GM23338 (cell line): ENCODE data around the gene CHP2. TPM values are rescaled to one million over a fixed set of nuclear protein-coding genes. Genes with fewer than 3 reads are reported as not detected.

Experiments
- ATAC-seq: fragments of 200-7000 bp; cut with Tn5 transposase; 3 replicates; pipeline ENCODE4 v1.9.1; 2020
- DNase-seq: peaks from one replicate; pipeline ENCODE4 v3.0.0-alpha.2; 2015; ENCODE audit warnings: low spot score
- H2AFZ ChIP-seq: fragments of 200-600 bp; sonication (generic); 2 replicates; pipeline ENCODE4 v1.8.0; 2016; ENCODE audit warnings: antibody characterized with exemption, mild to moderate bottlenecking, moderate library complexity
- H3F3A ChIP-seq: fragments of 200-600 bp; sonication (generic); replicated peaks from 2 replicates; pipeline ENCODE4 v1.8.0; 2017; ENCODE audit warnings: antibody characterized with exemption, mixed run types, low read depth
- H3K27ac ChIP-seq: fragments of 200-600 bp; sonication (generic); 2 replicates; pipeline ENCODE4 v1.6.1; 2016; ENCODE audit warnings: low read depth
- H3K27me3 ChIP-seq: fragments of 200-600 bp; sonication (generic); 2 replicates; pipeline ENCODE4 v1.8.0; 2016; ENCODE audit warnings: mild to moderate bottlenecking, mixed run types, moderate library complexity; ENCODE audit not compliant: insufficient read depth
- H3K36me3 ChIP-seq: fragments of 200-600 bp; sonication (generic); 2 replicates; pipeline ENCODE4 v1.8.0; 2016; ENCODE audit warnings: mild to moderate bottlenecking; ENCODE audit not compliant: insufficient read depth
- H3K4me1 ChIP-seq: fragments of 200-600 bp; sonication (generic); 2 replicates; pipeline ENCODE4 v1.8.0; 2016; ENCODE audit warnings: mild to moderate bottlenecking, moderate library complexity; ENCODE audit not compliant: insufficient read depth
- H3K4me2 ChIP-seq: fragments of 200-600 bp; sonication (generic); 2 replicates; pipeline ENCODE4 v1.7.1; 2017; ENCODE audit warnings: mixed run types
- H3K4me3 ChIP-seq: fragments of 200-600 bp; sonication (generic); 2 replicates; pipeline ENCODE4 v1.6.1; 2016; ENCODE audit warnings: mixed run types
- H3K79me2 ChIP-seq: fragments of 200-600 bp; sonication (generic); replicated peaks from 2 replicates; pipeline ENCODE4 v1.8.0; 2017; ENCODE audit warnings: mild to moderate bottlenecking; ENCODE audit not compliant: insufficient read depth
- H3K9me2 ChIP-seq: fragments of 200-600 bp; sonication (generic); 2 replicates; pipeline ENCODE4 v1.8.0; 2017; ENCODE audit not compliant: insufficient read depth
- H4K20me1 ChIP-seq: fragments of 200-600 bp; sonication (generic); replicated peaks from 2 replicates; pipeline ENCODE4 v1.8.0; 2017; ENCODE audit warnings: mild to moderate bottlenecking; ENCODE audit not compliant: insufficient read depth
- H3K27ac Mint-ChIP-seq: 2 replicates; pipeline ENCODE4 v1.8.0; 2020; ENCODE audit warnings: inconsistent platforms, mild to moderate bottlenecking, moderate library complexity, mixed read lengths
- H3K27me3 Mint-ChIP-seq: 3 replicates; pipeline ENCODE4 v1.8.0; 2022; ENCODE audit warnings: low read depth, mild to moderate bottlenecking, moderate library complexity, mixed read lengths, inconsistent platforms; ENCODE audit not compliant: insufficient read depth, poor library complexity
- H3K36me3 Mint-ChIP-seq: 3 replicates; pipeline ENCODE4 v1.8.0; 2021; ENCODE audit warnings: low read depth, mild to moderate bottlenecking, inconsistent platforms, moderate library complexity, mixed read lengths
- H3K4me1 Mint-ChIP-seq: 3 replicates; pipeline ENCODE4 v1.8.0; 2020; ENCODE audit warnings: mild to moderate bottlenecking, inconsistent platforms, mixed read lengths
- H3K4me3 Mint-ChIP-seq: 3 replicates; pipeline ENCODE4 v1.8.0; 2021; ENCODE audit warnings: moderate library complexity, mild to moderate bottlenecking, inconsistent platforms, mixed read lengths
- H3K9me3 Mint-ChIP-seq: 3 replicates; pipeline ENCODE4 v1.8.0; 2020; ENCODE audit warnings: moderate library complexity, mild to moderate bottlenecking, inconsistent platforms, mixed read lengths
- CREB1 ChIP-seq: fragments of 250-450 bp; sonication (Bioruptor Pico); IDR thresholded peaks from 2 replicates; pipeline ENCODE4 v1.5.0; 2020; ENCODE audit warnings: low read depth, mild to moderate bottlenecking, moderate library complexity
- EZH2 ChIP-seq: fragments of 200-600 bp; sonication (generic); IDR thresholded peaks from one replicate; pipeline ENCODE4 v1.8.0; 2017; ENCODE audit warnings: antibody characterized with exemption, mild to moderate bottlenecking, low read depth; ENCODE audit not compliant: unreplicated experiment
- JUNB ChIP-seq: IDR thresholded peaks from one replicate; pipeline ENCODE4 v1.6.1; 2016; ENCODE audit warnings: antibody characterized with exemption; ENCODE audit not compliant: unreplicated experiment
- NANOG ChIP-seq: IDR thresholded peaks from 2 replicates; pipeline ENCODE4 v1.6.1; 2016; ENCODE audit warnings: antibody characterized with exemption, borderline replicate concordance
- STAT1 ChIP-seq: IDR thresholded peaks from one replicate; pipeline ENCODE4 v1.6.1; 2016; ENCODE audit warnings: antibody characterized with exemption; ENCODE audit not compliant: unreplicated experiment
- ZNF114 ChIP-seq: fragments of 250-450 bp; sonication (Bioruptor Pico); IDR thresholded peaks from 2 replicates; pipeline ENCODE4 v1.5.0; 2020; ENCODE audit warnings: mild to moderate bottlenecking, moderate library complexity
- ZNF331 ChIP-seq: fragments of 250-450 bp; sonication (Bioruptor Pico); IDR thresholded peaks from 2 replicates; pipeline ENCODE4 v1.5.0; 2020; ENCODE audit warnings: low read depth, mild to moderate bottlenecking, moderate library complexity
- polyA plus RNA-seq: library from polyadenylated mRNA; unstranded; fragments of >200 nt; fragmentation: Nextera tagmentation; extraction: Ambion mirVana; gene quantifications from 2 replicates; pipeline ENCODE4 v1.2.1, GENCODE V29; 2016
- total RNA-seq: library from RNA; depleted of rRNA; stranded (reverse); fragments of >200 nt; shearing (Covaris generic); gene quantifications from 2 replicates; pipeline ENCODE4 v1.2.3, GENCODE V29; 2014
- TF ChIP-seq, protein P1 (sequence below): IDR thresholded peaks from 2 replicates; pipeline ENCODE4 v1.6.1; 2016; ENCODE audit warnings: antibody characterized with exemption
- TF ChIP-seq, protein P2 (sequence below): IDR thresholded peaks from one replicate; pipeline ENCODE4 v1.6.1; 2018; ENCODE audit warnings: antibody characterized with exemption; ENCODE audit not compliant: unreplicated experiment
- TF ChIP-seq, protein P3 (sequence below), 2 experiments: fragments of 200-600 bp in 1 of 2; sonication (generic) in 1 of 2; conservative IDR thresholded peaks; 2 replicates each; pipeline versions ENCODE4 v1.5.1 to v1.6.1; 2016 to 2017; ENCODE audit warnings: antibody characterized with exemption in 2 of 2, low read depth in 2 of 2, mild to moderate bottlenecking in 2 of 2, moderate library complexity in 1 of 2

The CHP2 gene
- total and polyA plus RNA-seq, 2 experiments from 2014 or later = 2.3 to 3.7 TPM

DNA sequence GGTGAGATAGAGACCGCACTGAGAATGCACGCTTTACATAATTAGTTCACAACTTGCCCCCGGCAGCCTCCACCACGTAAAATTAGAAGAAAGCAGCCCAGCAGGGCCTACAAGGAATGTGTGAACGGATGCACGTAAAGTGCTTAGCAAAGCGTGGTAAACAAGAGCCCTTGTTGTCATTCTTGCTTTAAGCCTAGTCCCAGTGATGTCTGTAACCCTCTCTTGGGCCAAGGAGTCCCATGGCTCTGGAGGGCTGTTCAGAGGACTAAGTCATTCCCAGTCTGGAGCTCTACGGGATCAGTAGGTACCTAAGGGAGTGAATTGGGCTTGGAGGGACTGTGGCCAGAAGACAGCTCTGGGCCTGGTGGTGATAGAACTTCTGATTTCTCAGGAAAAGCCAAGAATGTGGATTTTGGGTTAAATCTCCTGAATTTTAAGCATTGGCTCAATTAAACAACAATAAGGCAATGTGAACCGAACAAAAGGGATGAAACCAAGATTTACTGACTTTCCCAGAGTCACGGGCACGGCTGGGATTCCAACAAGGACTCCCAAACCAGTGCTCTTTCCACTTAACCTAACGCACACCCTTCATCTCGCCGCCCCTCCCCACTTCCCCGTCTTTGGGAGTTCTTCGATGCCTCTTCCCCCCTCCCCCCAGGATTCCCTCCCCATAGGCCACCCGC is 775 bp upstream of the CHP2 start:
- peak overlapping the region; percentile 63 for H3K4me3 Mint-ChIP-seq
- Histone ChIP-seq H3K27me3 (peaks cover 39% of the 10 kb centered on the region), H3K4me3 (peak overlapping the region; percentile 70)

DNA sequence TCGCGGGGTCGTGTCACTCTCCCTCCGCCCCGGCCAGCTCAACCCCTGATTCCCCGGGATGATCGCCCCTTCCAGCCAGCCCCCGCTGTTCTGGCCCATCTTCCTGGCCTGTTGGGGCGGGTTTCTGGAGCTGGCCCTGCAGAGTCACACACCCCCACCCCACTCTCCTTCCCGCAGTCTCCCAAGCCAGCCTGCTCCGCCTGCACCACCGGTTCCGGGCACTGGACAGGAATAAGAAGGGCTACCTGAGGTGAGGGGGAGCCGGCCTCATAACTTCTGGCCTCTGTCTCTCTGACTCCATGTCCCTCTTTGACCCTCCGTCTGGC is 621 bp downstream of the CHP2 start:
- Histone ChIP-seq H3K36me3 (no peaks in the 10 kb centered on the region), H3K27ac (no peak overlapping the region), H3K79me2 (no peaks in the 10 kb centered on the region), H3K4me1 (peaks cover 5% of the 10 kb centered on the region; the same call in 1 of the 2 replicates), H3K9me2 (no peaks in the 10 kb centered on the region), H3F3A (0 out of 2 replicates have a peak, but pooled peaks cover 2% of the 10 kb centered on the region), H2AFZ (peak overlapping the region; percentile 100), H4K20me1 (no peaks in the 10 kb centered on the region), H3K4me3 (peak overlapping the region; percentile 70), H3K27me3 (peaks cover 39% of the 10 kb centered on the region), H3K4me2 (peak overlapping the region; percentile 89)
- H3K36me3 Mint-ChIP-seq = peaks cover 12% of the 10 kb centered on the region; the same call in 2 of the 3 replicates
- ATAC-seq (peak; percentile 42), DNase-seq (no peak)
- peak overlapping the region; percentile 57; the same call in 1 of the 3 replicates for H3K4me3 Mint-ChIP-seq
- H3K4me1 Mint-ChIP-seq = no peaks in the 10 kb centered on the region
- H3K27me3 Mint-ChIP-seq = peaks cover 13% of the 10 kb centered on the region
- TF ChIP-seq, protein P1, sequence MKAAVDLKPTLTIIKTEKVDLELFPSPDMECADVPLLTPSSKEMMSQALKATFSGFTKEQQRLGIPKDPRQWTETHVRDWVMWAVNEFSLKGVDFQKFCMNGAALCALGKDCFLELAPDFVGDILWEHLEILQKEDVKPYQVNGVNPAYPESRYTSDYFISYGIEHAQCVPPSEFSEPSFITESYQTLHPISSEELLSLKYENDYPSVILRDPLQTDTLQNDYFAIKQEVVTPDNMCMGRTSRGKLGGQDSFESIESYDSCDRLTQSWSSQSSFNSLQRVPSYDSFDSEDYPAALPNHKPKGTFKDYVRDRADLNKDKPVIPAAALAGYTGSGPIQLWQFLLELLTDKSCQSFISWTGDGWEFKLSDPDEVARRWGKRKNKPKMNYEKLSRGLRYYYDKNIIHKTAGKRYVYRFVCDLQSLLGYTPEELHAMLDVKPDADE = no peak
- TF ChIP-seq CREB1 (CRISPR knock-in tag) = no peak
- no peak for TF ChIP-seq ZNF114 (CRISPR knock-in tag)
- TF ChIP-seq, protein P2, sequence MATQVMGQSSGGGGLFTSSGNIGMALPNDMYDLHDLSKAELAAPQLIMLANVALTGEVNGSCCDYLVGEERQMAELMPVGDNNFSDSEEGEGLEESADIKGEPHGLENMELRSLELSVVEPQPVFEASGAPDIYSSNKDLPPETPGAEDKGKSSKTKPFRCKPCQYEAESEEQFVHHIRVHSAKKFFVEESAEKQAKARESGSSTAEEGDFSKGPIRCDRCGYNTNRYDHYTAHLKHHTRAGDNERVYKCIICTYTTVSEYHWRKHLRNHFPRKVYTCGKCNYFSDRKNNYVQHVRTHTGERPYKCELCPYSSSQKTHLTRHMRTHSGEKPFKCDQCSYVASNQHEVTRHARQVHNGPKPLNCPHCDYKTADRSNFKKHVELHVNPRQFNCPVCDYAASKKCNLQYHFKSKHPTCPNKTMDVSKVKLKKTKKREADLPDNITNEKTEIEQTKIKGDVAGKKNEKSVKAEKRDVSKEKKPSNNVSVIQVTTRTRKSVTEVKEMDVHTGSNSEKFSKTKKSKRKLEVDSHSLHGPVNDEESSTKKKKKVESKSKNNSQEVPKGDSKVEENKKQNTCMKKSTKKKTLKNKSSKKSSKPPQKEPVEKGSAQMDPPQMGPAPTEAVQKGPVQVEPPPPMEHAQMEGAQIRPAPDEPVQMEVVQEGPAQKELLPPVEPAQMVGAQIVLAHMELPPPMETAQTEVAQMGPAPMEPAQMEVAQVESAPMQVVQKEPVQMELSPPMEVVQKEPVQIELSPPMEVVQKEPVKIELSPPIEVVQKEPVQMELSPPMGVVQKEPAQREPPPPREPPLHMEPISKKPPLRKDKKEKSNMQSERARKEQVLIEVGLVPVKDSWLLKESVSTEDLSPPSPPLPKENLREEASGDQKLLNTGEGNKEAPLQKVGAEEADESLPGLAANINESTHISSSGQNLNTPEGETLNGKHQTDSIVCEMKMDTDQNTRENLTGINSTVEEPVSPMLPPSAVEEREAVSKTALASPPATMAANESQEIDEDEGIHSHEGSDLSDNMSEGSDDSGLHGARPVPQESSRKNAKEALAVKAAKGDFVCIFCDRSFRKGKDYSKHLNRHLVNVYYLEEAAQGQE = no peak
- no peak for TF ChIP-seq ZNF331 (CRISPR knock-in tag)
- no peak for TF ChIP-seq NANOG
- TF ChIP-seq EZH2 = no peak
- TF ChIP-seq JUNB = no peak
- TF ChIP-seq STAT1 = no peak
- peaks cover 11% of the 10 kb centered on the region for H3K9me3 Mint-ChIP-seq
- H3K27ac Mint-ChIP-seq = no peak overlapping the region

More for the DNA sequence above, 775 bp upstream of the CHP2 start:
- no peaks in the 10 kb centered on the region for H3K36me3 ChIP-seq
- peaks cover 5% of the 10 kb centered on the region; the same call in 1 of the 2 replicates for H3K4me1 ChIP-seq
- H3K79me2 ChIP-seq = no peaks in the 10 kb centered on the region
- 0 out of 2 replicates have a peak, but pooled peaks cover 2% of the 10 kb centered on the region for H3F3A ChIP-seq
- DNase-seq = peak; percentile 17
- H3K4me2 ChIP-seq = peak overlapping the region; percentile 89
- Mint-ChIP-seq H3K27me3 (peaks cover 13% of the 10 kb centered on the region), H3K27ac (no peak overlapping the region), H3K36me3 (peaks cover 12% of the 10 kb centered on the region; the same call in 2 of the 3 replicates), H3K4me1 (no peaks in the 10 kb centered on the region), H3K9me3 (peaks cover 11% of the 10 kb centered on the region)
- ATAC-seq = peak; percentile 20; the same call in 2 of the 3 replicates
- TF ChIP-seq, protein P3, sequence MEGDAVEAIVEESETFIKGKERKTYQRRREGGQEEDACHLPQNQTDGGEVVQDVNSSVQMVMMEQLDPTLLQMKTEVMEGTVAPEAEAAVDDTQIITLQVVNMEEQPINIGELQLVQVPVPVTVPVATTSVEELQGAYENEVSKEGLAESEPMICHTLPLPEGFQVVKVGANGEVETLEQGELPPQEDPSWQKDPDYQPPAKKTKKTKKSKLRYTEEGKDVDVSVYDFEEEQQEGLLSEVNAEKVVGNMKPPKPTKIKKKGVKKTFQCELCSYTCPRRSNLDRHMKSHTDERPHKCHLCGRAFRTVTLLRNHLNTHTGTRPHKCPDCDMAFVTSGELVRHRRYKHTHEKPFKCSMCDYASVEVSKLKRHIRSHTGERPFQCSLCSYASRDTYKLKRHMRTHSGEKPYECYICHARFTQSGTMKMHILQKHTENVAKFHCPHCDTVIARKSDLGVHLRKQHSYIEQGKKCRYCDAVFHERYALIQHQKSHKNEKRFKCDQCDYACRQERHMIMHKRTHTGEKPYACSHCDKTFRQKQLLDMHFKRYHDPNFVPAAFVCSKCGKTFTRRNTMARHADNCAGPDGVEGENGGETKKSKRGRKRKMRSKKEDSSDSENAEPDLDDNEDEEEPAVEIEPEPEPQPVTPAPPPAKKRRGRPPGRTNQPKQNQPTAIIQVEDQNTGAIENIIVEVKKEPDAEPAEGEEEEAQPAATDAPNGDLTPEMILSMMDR (conservative IDR thresholded peaks at IDR 0.05; ENCODE audit: low read depth in 2 of 2) = no peak
- H2AFZ ChIP-seq = peak overlapping the region; percentile 100
- no peaks in the 10 kb centered on the region for H3K9me2 ChIP-seq
- H3K27ac ChIP-seq = no peak overlapping the region
- H4K20me1 ChIP-seq = no peaks in the 10 kb centered on the region
